H7 (cell line): ENCODE data around the gene BEND2. TPM values are rescaled to one million over a fixed set of nuclear protein-coding genes. Genes with fewer than 3 reads are reported as not detected.

Experiments
- DNase-seq: peaks from one replicate; pipeline ENCODE4 v3.0.0; 2012
- H3K27me3 ChIP-seq: 2 replicates; pipeline ENCODE4 v1.6.0; 2011; ENCODE audit warnings: mild to moderate bottlenecking, low read length; ENCODE audit not compliant: control insufficient read depth, insufficient read depth
- H3K36me3 ChIP-seq: replicated peaks from 2 replicates; pipeline ENCODE4 v1.5.1; 2011; ENCODE audit warnings: low read length; ENCODE audit not compliant: control insufficient read depth, insufficient read depth
- H3K4me3 ChIP-seq: 2 replicates; pipeline ENCODE4 v1.5.1; 2011; ENCODE audit warnings: low read depth, mild to moderate bottlenecking, control low read depth, low read length, moderate library complexity; ENCODE audit not compliant: insufficient read depth
- total RNA-seq: library from RNA; depleted of rRNA; stranded (reverse); fragments of >200 nt; shearing (Covaris generic); gene quantifications from 2 replicates; pipeline ENCODE4 v1.2.3, GENCODE V29; 2014

BEND2 gene
- total RNA-seq, 1 experiment from 2014 or later = not detected

DNA sequence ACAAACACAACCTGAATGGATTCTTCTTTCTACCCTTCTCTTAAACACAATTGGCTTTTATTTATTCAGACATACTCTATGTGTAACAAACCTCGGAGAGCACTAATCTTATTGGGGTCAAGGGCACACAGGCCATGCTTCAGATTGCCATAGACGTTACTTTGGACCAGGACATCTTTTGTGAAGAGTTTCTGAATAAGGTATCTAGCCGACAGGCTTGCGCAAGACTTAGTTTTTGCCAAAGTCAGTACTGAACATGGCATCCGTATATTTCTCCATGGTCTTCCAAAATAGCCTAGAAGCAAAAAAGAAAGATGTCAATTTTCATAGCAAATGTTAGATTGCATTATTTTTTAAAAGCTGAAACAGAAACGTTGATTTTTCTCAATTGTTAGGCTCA is 49.8 kb downstream of the BEND2 start:
- no peak overlapping the region for H3K4me3 ChIP-seq
- no peaks in the 10 kb centered on the region for H3K36me3 ChIP-seq
- H3K27me3 ChIP-seq = no peaks in the 10 kb centered on the region
- DNase-seq = no peak

DNA sequence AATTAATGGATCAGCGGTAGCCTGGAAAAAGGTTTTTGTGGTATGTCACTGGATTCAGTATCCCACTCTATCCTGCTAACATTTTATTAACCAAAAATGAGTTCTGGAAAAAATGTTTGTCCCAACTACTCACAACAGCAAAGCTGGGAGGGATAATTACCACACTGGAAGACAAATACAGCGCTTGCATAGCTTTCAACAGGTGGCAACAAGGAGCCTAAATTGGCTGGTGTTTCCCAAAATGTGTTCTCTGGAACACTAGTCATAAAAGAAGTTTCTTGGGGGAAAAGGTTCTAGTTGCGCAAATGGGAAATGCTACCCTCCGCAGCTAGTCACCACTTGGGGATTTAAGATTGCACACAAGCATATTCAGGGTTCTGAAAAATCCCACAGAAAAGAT is 54.6 kb downstream of the BEND2 start:
- H3K36me3 ChIP-seq = no peaks in the 10 kb centered on the region
- no peak overlapping the region for H3K4me3 ChIP-seq
- H3K27me3 ChIP-seq = no peaks in the 10 kb centered on the region
- DNase-seq = no peak

DNA sequence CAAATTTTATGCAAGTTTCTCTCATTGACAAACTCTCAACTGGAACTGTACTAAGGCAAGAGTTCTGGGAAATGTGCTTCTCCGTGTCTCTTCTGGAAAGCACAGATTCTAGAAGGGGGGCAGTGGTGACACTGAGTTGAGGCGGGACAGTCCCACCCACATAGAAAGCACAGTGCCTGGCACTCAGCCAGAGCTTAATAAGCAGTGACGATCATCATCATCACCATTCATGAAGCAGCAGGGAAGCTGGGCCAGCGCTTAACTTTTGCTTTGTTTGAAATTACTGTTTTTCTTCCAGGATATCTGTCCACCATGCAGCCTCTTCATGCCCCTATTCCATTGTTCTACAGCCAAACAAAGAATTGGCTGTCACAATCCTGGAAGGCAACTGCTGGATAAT is 60.3 kb downstream of the BEND2 start:
- no peaks in the 10 kb centered on the region for H3K36me3 ChIP-seq
- DNase-seq = no peak
- H3K4me3 ChIP-seq = no peak overlapping the region
- H3K27me3 ChIP-seq = no peaks in the 10 kb centered on the region

DNA sequence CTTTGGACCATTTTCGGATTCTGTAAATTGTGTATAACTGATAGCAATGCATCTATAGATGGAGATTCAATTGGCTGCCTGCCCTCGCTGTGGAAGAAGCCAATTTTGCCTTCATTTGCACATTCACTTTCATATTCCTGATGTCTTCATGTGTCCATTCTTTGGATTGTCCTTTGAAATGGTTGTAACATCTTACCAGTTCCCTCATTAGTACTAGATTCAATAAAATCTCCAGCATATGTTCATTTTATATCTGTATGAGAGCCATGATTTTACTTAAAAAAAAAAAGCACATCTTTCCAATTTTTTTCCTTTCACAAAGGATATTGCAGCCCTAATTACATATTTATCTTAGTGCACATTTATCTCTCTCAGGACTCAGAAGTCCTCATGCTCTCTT is 61.7 kb downstream of the BEND2 start:
- H3K36me3 ChIP-seq = no peaks in the 10 kb centered on the region
- no peak for DNase-seq
- H3K4me3 ChIP-seq = no peak overlapping the region
- no peaks in the 10 kb centered on the region for H3K27me3 ChIP-seq

DNA sequence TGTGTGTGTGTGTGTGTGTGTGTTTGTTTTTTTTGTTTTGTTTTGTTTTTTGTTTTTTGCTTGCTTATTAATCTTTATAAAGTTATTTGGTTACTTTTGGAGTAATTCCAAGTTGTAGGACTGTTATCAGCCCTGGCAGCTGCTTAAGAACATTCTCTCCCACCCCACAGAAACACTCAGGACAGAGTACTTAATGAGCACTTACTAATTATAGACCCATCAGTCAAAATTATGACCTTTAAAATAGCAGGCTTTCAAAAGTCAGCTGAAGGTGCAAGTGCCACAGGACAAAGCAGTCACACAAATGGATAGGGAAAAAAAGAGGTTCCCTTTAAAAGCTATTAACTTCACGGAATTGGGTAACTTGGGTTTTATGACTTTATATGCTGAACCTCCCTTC is 69.0 kb downstream of the BEND2 start:
- H3K36me3 ChIP-seq = no peaks in the 10 kb centered on the region
- no peak overlapping the region for H3K4me3 ChIP-seq
- no peaks in the 10 kb centered on the region for H3K27me3 ChIP-seq
- no peak for DNase-seq

DNA sequence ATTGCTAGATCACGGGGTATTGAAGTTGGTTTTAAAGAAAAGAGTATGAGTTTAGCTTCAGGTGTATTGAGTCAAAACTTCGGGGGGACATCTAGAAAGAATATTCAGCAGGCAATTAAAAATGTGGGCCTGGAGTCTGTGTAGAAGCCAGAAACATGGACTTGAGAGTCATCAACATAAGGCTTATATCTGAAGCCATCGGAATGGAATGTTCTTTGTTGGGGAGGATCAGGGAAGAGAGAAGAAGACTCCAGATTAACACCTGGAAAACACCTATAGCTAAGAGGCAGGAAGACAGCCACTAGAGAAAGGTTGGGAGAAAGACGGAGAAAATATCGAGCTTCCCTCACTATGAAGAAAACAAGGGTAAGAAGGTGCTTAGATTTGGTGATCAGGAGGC is 69.5 kb downstream of the BEND2 start:
- no peak for DNase-seq
- no peak overlapping the region for H3K4me3 ChIP-seq
- H3K36me3 ChIP-seq = no peaks in the 10 kb centered on the region
- no peaks in the 10 kb centered on the region for H3K27me3 ChIP-seq

DNA sequence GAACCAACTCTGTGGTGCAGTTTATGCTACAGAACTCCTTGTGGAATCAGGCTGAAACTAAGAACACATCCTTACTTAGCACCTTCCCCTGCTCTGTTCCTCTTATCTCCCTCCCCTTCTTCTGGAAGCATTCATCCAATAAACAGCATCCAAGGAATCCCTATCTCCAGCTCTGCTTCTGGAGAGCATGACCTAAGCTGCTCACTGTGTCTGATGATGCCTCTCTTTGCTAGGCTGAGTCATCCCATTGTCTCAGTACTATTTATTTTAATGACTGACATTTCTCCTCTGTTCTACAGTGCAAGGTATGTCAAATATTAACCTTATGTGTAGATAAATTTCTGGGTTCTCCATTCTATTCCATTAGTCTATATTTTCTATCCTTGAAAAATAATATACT is 71.2 kb downstream of the BEND2 start:
- DNase-seq = no peak
- no peaks in the 10 kb centered on the region for H3K36me3 ChIP-seq
- no peak overlapping the region for H3K4me3 ChIP-seq
- H3K27me3 ChIP-seq = no peaks in the 10 kb centered on the region

DNA sequence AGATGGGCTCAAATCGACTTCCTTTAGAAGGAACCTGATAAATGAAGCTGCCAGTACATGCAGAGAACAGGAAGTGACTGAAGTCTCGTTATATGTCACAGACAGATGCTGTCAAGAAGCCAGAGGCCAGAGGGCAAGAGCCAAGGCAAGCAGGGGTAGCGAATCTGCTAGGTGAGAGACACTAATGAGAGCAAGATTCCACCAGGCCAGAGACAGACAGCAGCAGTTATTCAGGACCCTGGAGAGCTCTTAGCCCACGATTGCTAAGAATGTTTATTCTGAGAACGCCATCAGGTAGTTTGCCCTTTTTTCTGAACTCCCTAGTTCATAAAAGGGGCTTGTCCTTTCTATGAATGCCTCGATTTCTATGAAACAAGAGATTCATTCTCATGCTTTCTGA is 73.7 kb downstream of the BEND2 start:
- DNase-seq = peak; percentile 11
- Histone ChIP-seq H3K27me3 (no peaks in the 10 kb centered on the region), H3K36me3 (no peaks in the 10 kb centered on the region), H3K4me3 (no peak overlapping the region)

DNA sequence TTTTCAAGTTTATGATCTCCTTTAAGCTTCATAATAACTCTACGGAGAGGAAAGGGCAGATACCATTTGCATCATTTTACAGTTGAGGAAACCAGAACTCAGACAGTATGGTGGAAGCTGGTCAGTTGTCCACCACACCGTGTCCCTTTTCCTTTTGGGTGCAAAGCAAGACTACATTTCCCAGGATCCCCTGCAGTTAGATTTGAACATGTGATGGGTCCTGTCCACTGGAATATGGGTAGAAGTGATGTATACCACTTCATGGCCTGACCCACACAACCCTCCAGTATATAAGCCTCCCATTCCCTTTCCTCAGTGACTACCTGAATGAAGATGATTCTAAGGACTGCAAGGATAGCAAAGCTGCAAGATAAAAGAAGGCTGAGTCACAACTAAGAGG is 74.7 kb downstream of the BEND2 start:
- no peaks in the 10 kb centered on the region for H3K27me3 ChIP-seq
- no peak for DNase-seq
- H3K4me3 ChIP-seq = no peak overlapping the region
- H3K36me3 ChIP-seq = no peaks in the 10 kb centered on the region

DNA sequence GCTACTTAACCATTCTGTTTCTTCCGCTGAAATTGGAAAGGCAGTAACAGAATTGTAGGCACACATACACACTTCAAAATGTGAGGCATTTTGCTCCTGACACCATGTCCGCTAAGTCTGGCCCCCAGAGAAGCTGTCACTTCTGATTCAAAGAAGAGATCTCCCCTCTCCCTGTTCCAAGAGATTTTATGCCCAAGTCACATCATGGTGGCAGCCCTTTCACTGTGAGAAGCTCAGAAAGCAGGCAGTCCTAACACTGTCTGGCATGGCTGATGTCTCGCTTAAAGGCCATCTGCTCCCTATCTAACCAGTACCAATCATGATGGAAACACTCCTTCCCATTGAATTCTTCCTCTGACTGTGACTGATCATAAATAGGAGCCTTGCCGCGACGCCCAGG is 83.9 kb downstream of the BEND2 start:
- Histone ChIP-seq H3K36me3 (no peaks in the 10 kb centered on the region), H3K4me3 (no peak overlapping the region), H3K27me3 (no peaks in the 10 kb centered on the region)
- DNase-seq = no peak

DNA sequence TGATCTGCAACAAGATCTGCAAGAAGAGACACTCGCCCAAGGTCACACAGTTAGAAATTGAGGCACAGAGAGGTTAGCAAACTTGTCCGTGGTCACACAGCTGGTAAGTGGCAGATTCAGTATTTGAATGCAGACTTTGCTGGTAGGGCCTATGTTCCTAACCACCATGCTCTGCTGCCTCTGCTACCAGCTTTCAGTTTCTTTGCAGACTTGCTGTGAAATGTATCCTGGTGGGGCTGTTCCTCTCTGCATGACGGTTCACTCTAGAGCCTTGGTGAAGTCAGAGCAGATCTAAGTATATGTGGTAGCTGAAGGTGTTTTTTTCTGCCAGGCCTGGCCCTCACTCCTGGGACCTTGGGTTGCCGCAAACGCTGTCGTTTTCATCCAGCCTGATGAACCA is 87.1 kb downstream of the BEND2 start:
- DNase-seq = no peak
- H3K4me3 ChIP-seq = no peak overlapping the region
- H3K36me3 ChIP-seq = no peaks in the 10 kb centered on the region
- H3K27me3 ChIP-seq = no peaks in the 10 kb centered on the region

DNA sequence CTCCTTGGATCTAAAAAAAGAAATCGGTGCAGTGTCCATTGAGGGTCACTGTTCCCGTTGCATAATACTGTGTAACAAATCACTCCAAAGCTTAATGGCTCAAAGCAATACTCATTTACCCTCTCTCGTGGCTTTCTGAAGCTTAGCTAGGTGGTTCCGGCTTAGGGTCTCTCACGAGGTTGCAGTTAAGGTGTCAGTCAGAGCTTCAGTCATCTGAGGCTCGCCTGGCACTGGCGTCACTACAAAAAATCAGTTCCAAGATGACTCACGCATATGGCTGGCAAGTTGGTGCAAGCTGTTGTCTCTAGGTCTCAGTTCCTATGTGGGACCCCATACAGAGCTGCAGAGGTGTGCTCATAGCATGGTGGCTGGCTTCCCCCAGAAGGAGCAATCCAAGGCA is 91.0 kb downstream of the BEND2 start:
- Histone ChIP-seq H3K27me3 (no peaks in the 10 kb centered on the region), H3K36me3 (no peaks in the 10 kb centered on the region), H3K4me3 (no peak overlapping the region)
- DNase-seq = no peak

DNA sequence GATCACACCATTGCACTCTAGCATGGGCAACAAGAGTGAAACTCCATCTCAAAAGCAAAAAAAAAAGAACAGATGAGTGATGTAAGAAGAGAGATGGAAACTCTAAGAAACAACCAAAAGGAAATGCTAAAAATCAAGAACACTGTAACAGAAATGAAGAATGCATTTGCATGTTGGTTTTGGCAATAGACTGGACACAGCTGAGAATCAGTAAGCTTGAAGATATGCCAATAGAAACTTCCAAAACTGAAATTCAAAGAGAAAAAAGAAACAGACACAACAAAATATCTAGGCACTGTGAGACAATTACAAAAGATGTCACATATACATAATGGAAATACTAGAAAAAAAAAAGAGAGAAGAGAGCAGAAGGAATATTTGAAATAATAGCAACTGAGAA is 93.7 kb downstream of the BEND2 start:
- Histone ChIP-seq H3K27me3 (no peaks in the 10 kb centered on the region), H3K36me3 (no peaks in the 10 kb centered on the region), H3K4me3 (no peak overlapping the region)
- no peak for DNase-seq

DNA sequence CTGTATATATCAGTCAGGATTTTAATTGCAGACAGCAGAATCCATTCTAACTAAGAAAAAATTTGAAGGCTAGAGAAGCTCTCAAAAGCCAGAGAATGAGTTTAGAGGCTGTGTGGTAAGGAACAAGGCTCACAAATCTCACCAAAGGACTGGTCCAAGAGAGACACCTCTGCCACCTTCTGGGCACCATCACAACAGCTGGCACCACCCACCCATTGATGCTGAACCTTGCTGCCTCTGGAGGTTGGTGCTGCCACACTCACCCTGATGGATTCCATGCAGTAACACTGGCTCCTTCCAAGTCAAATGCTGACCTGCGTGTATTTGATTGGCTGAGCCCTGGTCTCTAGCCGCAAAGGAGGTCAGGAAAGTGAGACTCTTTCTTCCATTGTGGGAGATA is 100.8 kb downstream of the BEND2 start:
- DNase-seq = no peak
- H3K4me3 ChIP-seq = no peak overlapping the region
- no peaks in the 10 kb centered on the region for H3K27me3 ChIP-seq
- H3K36me3 ChIP-seq = no peaks in the 10 kb centered on the region
